Measurements from ENCODE around the gene RAPGEF3.

RAPGEF3 gene

GRCh38 chr12:47802312-47802711, 43.6 kb upstream of the RAPGEF3 start:
- TF ChIP-seq CTCF (IDR thresholded peaks at IDR 0.05) = no peak

- no peak for TF ChIP-seq CTCF (IDR thresholded peaks at IDR 0.05)
These were observed 43.2 kb upstream of the RAPGEF3 start for GRCh38 chr12:47801904-47802246.

- TF ChIP-seq CTCF (IDR thresholded peaks at IDR 0.05) = no peak
These were observed 42.7 kb upstream of the RAPGEF3 start for GRCh38 chr12:47801170-47801903.

- no peak for TF ChIP-seq CTCF (IDR thresholded peaks at IDR 0.05)
These were observed 41.9 kb upstream of the RAPGEF3 start for GRCh38 chr12:47800582-47800981.

GRCh38 chr12:47799357-47799955, 40.8 kb upstream of the RAPGEF3 start:
- no peak for TF ChIP-seq CTCF (IDR thresholded peaks at IDR 0.05)

GRCh38 chr12:47798382-47798948, 39.8 kb upstream of the RAPGEF3 start:
- no peak for TF ChIP-seq CTCF (IDR thresholded peaks at IDR 0.05)

GRCh38 chr12:47797441-47797840, 38.8 kb upstream of the RAPGEF3 start:
- no peak for TF ChIP-seq CTCF (IDR thresholded peaks at IDR 0.05)
